B cell (primary cell): ENCODE results near the gene STRA8. TPM values are rescaled to one million over a fixed set of nuclear protein-coding genes. Genes with fewer than 3 reads are reported as not detected.

Experiments
- ATAC-seq: fragments of 200-7000 bp; cut with Tn5 transposase; one replicate; pipeline ENCODE4 v1.10.0; 2021; ENCODE audit warnings: low read depth, mild to moderate bottlenecking, moderate number of reproducible peaks, moderate library complexity
- CTCF ChIA-PET: fragments of 350-600 bp; sonication (Branson Sonifier 250); formaldehyde crosslinking; loops from one replicate; lab custom pipeline; 2021; ENCODE audit warnings: antibody characterized with exemption, inconsistent platforms; lab: Charles Lee
- POLR2A ChIA-PET: fragments of 350-600 bp; sonication (Branson Sonifier 250); formaldehyde crosslinking; loops from one replicate; lab custom pipeline; 2021; ENCODE audit warnings: antibody characterized with exemption; lab: Charles Lee
- DNase-seq: peaks from one replicate; pipeline ENCODE4 v3.0.0; 2013
- H2AFZ ChIP-seq: 2 replicates; pipeline ENCODE4 v1.6.1; 2012; ENCODE audit warnings: mild to moderate bottlenecking, low read depth, low read length; ENCODE audit not compliant: insufficient read depth, poor library complexity, severe bottlenecking
- H3K27ac ChIP-seq, 2 donors: 1 replicate in 1 of 2; 2 replicates in 1 of 2; pipeline ENCODE4 v1.5.1; 2012 to 2013; ENCODE audit warnings: low read length in 2 of 2, mild to moderate bottlenecking in 2 of 2, moderate library complexity in 1 of 2
- H3K27me3 ChIP-seq, 4 experiments: fragments of 200-600 bp in 1 of 4; sonication (generic) in 1 of 4; replicated peaks in 1 of 4; 1 replicate in 2 of 4; 2 replicates in 2 of 4; pipeline versions ENCODE4 v1.6.1 to v1.7.0; 2013 to 2016; ENCODE audit warnings: low read length in 3 of 4, mild to moderate bottlenecking in 2 of 4, mixed read lengths in 1 of 4, moderate library complexity in 1 of 4; ENCODE audit not compliant: insufficient read depth in 4 of 4, control insufficient read depth in 3 of 4; ENCODE audit errors: control extremely low read depth in 1 of 4
- H3K36me3 ChIP-seq, 2 experiments: replicated peaks in 1 of 2; 1 replicate in 1 of 2; 2 replicates in 1 of 2; pipeline versions ENCODE4 v1.6.1 to v1.7.1; 2013; ENCODE audit warnings: low read length in 1 of 2; ENCODE audit not compliant: insufficient read depth in 2 of 2, control insufficient read depth in 1 of 2; ENCODE audit errors: control extremely low read depth in 1 of 2, extremely low read depth in 1 of 2
- H3K4me1 ChIP-seq, 2 donors: fragments of 200-600 bp in 1 of 2; sonication (generic) in 1 of 2; 1 replicate in 1 of 2; 2 replicates in 1 of 2; pipeline versions ENCODE4 v1.5.1 to v1.6.1; 2013 to 2017; ENCODE audit warnings: low read length in 2 of 2; ENCODE audit not compliant: control insufficient read depth in 2 of 2, insufficient read depth in 2 of 2
- H3K4me2 ChIP-seq: replicated peaks from 2 replicates; pipeline ENCODE3; 2012; ENCODE audit warnings: mild to moderate bottlenecking, low read depth, low read length; ENCODE audit not compliant: poor library complexity, severe bottlenecking
- H3K4me3 ChIP-seq, 5 experiments: fragments of 200-600 bp in 1 of 5; sonication (generic) in 1 of 5; 1 replicate in 3 of 5; 2 replicates in 2 of 5; pipeline versions ENCODE4 v1.5.1 to v1.7.0; 2011 to 2016; ENCODE audit warnings: low read length in 4 of 5, mild to moderate bottlenecking in 4 of 5, low read depth in 2 of 5, control low read depth in 1 of 5, moderate library complexity in 1 of 5; ENCODE audit not compliant: insufficient read depth in 1 of 5; ENCODE audit errors: control extremely low read depth in 1 of 5, extremely low read depth in 1 of 5
- H3K79me2 ChIP-seq: fragments of 200-600 bp; sonication (generic); one replicate; pipeline ENCODE4 v1.6.0; 2016; ENCODE audit warnings: low read length; ENCODE audit not compliant: control insufficient read depth, insufficient read depth
- H3K9ac ChIP-seq: fragments of 200-600 bp; sonication (generic); 2 replicates; pipeline ENCODE4 v1.6.1; 2017; ENCODE audit warnings: mild to moderate bottlenecking, low read length, moderate library complexity
- H3K9me3 ChIP-seq, 3 donors: one replicate each; pipeline versions ENCODE4 v1.6.1 to v1.7.1; 2013; ENCODE audit warnings: low read length in 2 of 3; ENCODE audit not compliant: control insufficient read depth in 2 of 3, insufficient read depth in 1 of 3; ENCODE audit errors: control extremely low read depth in 1 of 3
- H4K20me1 ChIP-seq: 2 replicates; pipeline ENCODE4 v1.6.0; 2012; ENCODE audit warnings: mild to moderate bottlenecking, low read length; ENCODE audit not compliant: insufficient read depth, control insufficient read depth, poor library complexity, severe bottlenecking
- H3K27ac Mint-ChIP-seq: one replicate; pipeline ENCODE4 v1.8.0; 2021; ENCODE audit warnings: mixed read lengths
- H3K27me3 Mint-ChIP-seq: one replicate; pipeline ENCODE4 v1.8.0; 2021; ENCODE audit warnings: mixed read lengths
- H3K4me1 Mint-ChIP-seq: one replicate; pipeline ENCODE4 v1.8.0; 2021; ENCODE audit warnings: mixed read lengths
- H3K4me3 Mint-ChIP-seq: one replicate; pipeline ENCODE4 v1.8.0; 2021; ENCODE audit warnings: mixed read lengths
- H3K9me3 Mint-ChIP-seq: one replicate; pipeline ENCODE4 v1.8.0; 2022; ENCODE audit warnings: mixed read lengths; ENCODE audit not compliant: insufficient read depth
- CTCF ChIP-seq: fragments of 200-600 bp; IDR thresholded peaks from one replicate; pipeline ENCODE4 v1.8.0; 2022; ENCODE audit warnings: antibody characterized with exemption, mild to moderate bottlenecking
- EZH2 ChIP-seq: IDR thresholded peaks from 2 replicates; pipeline ENCODE4 v1.6.1; 2012; ENCODE audit warnings: borderline replicate concordance, low read depth, mild to moderate bottlenecking, moderate library complexity, low read length; ENCODE audit not compliant: insufficient read depth, poor library complexity, severe bottlenecking
- WGBS: methylation state at CpG from one replicate; pipeline ENCODE4 v1.1.5; 2013; ENCODE audit warnings: missing lambda C conversion rate; ENCODE audit not compliant: insufficient coverage; 5-methylcytosine and 5-hydroxymethylcytosine counted together
- intact Hi-C: fragments of 100-400 bp; cut with micrococcal nuclease; formaldehyde crosslinking; loops from one replicate; pipeline ENCODE4 v1.10.0; 2022
- polyA plus RNA-seq: library from polyadenylated mRNA; depleted of rRNA; stranded (reverse); fragments of >200 nt; gene quantifications from 2 replicates; pipeline ENCODE4 v1.2.3, GENCODE V29; 2012
- total RNA-seq, 2 donors: library from RNA; stranded (reverse); fragments of 120-200 nt in 1 of 2; gene quantifications; 1 replicate in 1 of 2; 2 replicates in 1 of 2; pipeline versions ENCODE4 v1.2.3 to v1.2.4, GENCODE V29; 2013 to 2022

The STRA8 gene
- total and polyA plus RNA-seq, 2 donors (not counting 1 experiment from before 2014, with no cell fraction given): not detected

GRCh38 chr7:135242096-135242684 lies 8.6 kb downstream of the STRA8 start:
- CTCF ChIA-PET: no interaction called here
- H3K9me3 ChIP-seq: peaks cover 0 to 10% (median 0%) of the 10 kb centered on the region in 3 donors
- H3K4me3 Mint-ChIP-seq: no peak overlapping the region

More at GRCh38 chr7:135242096-135242684, 8.6 kb downstream of the STRA8 start:
- intact Hi-C loops: no loop called here
- TF ChIP-seq EZH2: no peak
- TF ChIP-seq CTCF: no peak
- peaks cover 16% of the 10 kb centered on the region for H3K4me1 Mint-ChIP-seq
- Histone ChIP-seq H3K9ac (no peak overlapping the region), H3K4me1 (peaks cover 14 to 20% of the 10 kb centered on the region in 2 donors), H2AFZ (no peak overlapping the region), H3K27me3 (peaks cover 0 to 9% (median 5%) of the 10 kb centered on the region in 4 experiments), H3K36me3 (no peaks in the 10 kb centered on the region), H4K20me1 (no peaks in the 10 kb centered on the region), H3K27ac (no peak overlapping the region), H3K79me2 (no peaks in the 10 kb centered on the region), H3K4me3 (no peak overlapping the region), H3K4me2 (no peak overlapping the region)
- DNase-seq (no peak), ATAC-seq (no peak)
- H3K27ac Mint-ChIP-seq: no peak overlapping the region
- H3K9me3 Mint-ChIP-seq: no peaks in the 10 kb centered on the region
- POLR2A ChIA-PET: interaction anchor here (0.6 kb wide), 1 partner anchor 49 kb away, joined by 3 read pairs; no protein-coding TSS in a partner anchor
- H3K27me3 Mint-ChIP-seq: peaks cover 19% of the 10 kb centered on the region
- WGBS: 90% methylated on average over 4 of the region's 5 CpGs
